ENCODE results near the gene FLT4.

GRCh38 chr5:180598797-180599589, 50.4 kb downstream of the FLT4 start:
- TF ChIP-seq GATA2 (IDR thresholded peaks at IDR 0.05; ENCODE audit: low read depth, low read length) (no peak), GATA3 (IDR thresholded peaks at IDR 0.05; ENCODE audit: low read depth, low read length) (no peak)
